Measurements from ENCODE around the gene RAB38. TPM values are rescaled to one million over a fixed set of nuclear protein-coding genes. Genes with fewer than 3 reads are reported as not detected.
A peak's percentile ranks its signal among the peaks of the same experiment; 100 is the strongest.

The RAB38 gene
- 0.41 and 1.2 TPM in 2 replicates for total RNA-seq (ENCODE audit: low replicate concordance)

- DNase-seq (ENCODE audit: low read depth) = peak; percentile 90
- TF ChIP-seq CTCF (IDR thresholded peaks at IDR 0.05; ENCODE audit: insufficient read depth, low read length) = no peak
- H3K4me3 ChIP-seq (ENCODE audit: low read depth, low read length) = peak within 1 kb of the TSS; percentile 61
These were observed at the start of gene RAB38 for GRCh38 chr11:88174709-88175568. RAB38 (minus strand) TSS chr11:88175443; CDS start chr11:88175384, 59 bp downstream.

- TF ChIP-seq CTCF (IDR thresholded peaks at IDR 0.05; ENCODE audit: insufficient read depth, low read length) = no peak
- DNase-seq (ENCODE audit: low read depth) = no peak
- H3K4me3 ChIP-seq (ENCODE audit: low read depth, low read length) = no peak overlapping the region
These were observed 38.2 kb upstream of the RAB38 start for GRCh38 chr11:88213406-88213805.

GRCh38 chr11:88212300-88212699, 37.1 kb upstream of the RAB38 start:
- DNase-seq (ENCODE audit: low read depth) = peak; percentile 37
- no peak overlapping the region for H3K4me3 ChIP-seq (ENCODE audit: low read depth, low read length)
- no peak for TF ChIP-seq CTCF (IDR thresholded peaks at IDR 0.05; ENCODE audit: insufficient read depth, low read length)

- no peak overlapping the region for H3K4me3 ChIP-seq (ENCODE audit: low read depth, low read length)
- DNase-seq (ENCODE audit: low read depth) = peak; percentile 16
- no peak for TF ChIP-seq CTCF (IDR thresholded peaks at IDR 0.05; ENCODE audit: insufficient read depth, low read length)
These were observed 33.5 kb upstream of the RAB38 start for GRCh38 chr11:88208745-88209144.

- peak; percentile 19 for DNase-seq (ENCODE audit: low read depth)
- no peak for TF ChIP-seq CTCF (IDR thresholded peaks at IDR 0.05; ENCODE audit: insufficient read depth, low read length)
- H3K4me3 ChIP-seq (ENCODE audit: low read depth, low read length) = no peak overlapping the region
These were observed 31.5 kb upstream of the RAB38 start for GRCh38 chr11:88206751-88207150.

GRCh38 chr11:88204353-88204752, 29.1 kb upstream of the RAB38 start:
- DNase-seq (ENCODE audit: low read depth) = no peak
- no peak for TF ChIP-seq CTCF (IDR thresholded peaks at IDR 0.05; ENCODE audit: insufficient read depth, low read length)
- no peak overlapping the region for H3K4me3 ChIP-seq (ENCODE audit: low read depth, low read length)
